HEK293 (cell line): ENCODE data around the gene PFAS.
A peak's percentile ranks its signal among the peaks of the same experiment; 100 is the strongest.

ENCODE experiments used
- CTCF ChIA-PET: fragments of 350-600 bp; formaldehyde crosslinking; extraction: SDS; loops from one replicate; lab custom pipeline; 2021; ENCODE audit warnings: antibody characterized with exemption; lab: Yijun Ruan, JAX
- POLR2A ChIA-PET: fragments of 300-600 bp; formaldehyde crosslinking; extraction: SDS; loops from one replicate; lab custom pipeline; 2020; ENCODE audit warnings: antibody characterized with exemption, inconsistent platforms; lab: Yijun Ruan, JAX
- H3K27ac ChIP-seq: fragments of 200-500 bp; sonication (Bioruptor generic); 2 replicates; pipeline ENCODE4 v1.5.1; 2014; ENCODE audit warnings: low read depth, low read length, control low read depth, inconsistent platforms; ENCODE audit errors: extremely low read depth
- H3K36me3 ChIP-seq, 2 experiments: fragments of 200-500 bp in 1 of 2; sonication (Bioruptor generic) in 1 of 2; 1 replicate in 1 of 2; 2 replicates in 1 of 2; pipeline ENCODE4 v1.5.1; 2014 to 2017; ENCODE audit warnings: inconsistent platforms in 2 of 2, low read length in 2 of 2; ENCODE audit not compliant: control insufficient read depth in 2 of 2, insufficient read depth in 1 of 2
- H3K4me1 ChIP-seq: fragments of 200-500 bp; sonication (Bioruptor generic); 2 replicates; pipeline ENCODE4 v1.5.1; 2014; ENCODE audit warnings: mild to moderate bottlenecking, low read length, inconsistent platforms; ENCODE audit not compliant: control insufficient read depth, insufficient read depth
- H3K4me3 ChIP-seq: 2 replicates; pipeline ENCODE4 v1.5.1; 2011; ENCODE audit warnings: low read depth, mild to moderate bottlenecking, control low read depth, low read length, moderate library complexity
- H3K9me3 ChIP-seq: fragments of 200-500 bp; sonication (Bioruptor generic); 2 replicates; pipeline ENCODE4 v1.5.1; 2014; ENCODE audit warnings: low read depth, low read length, inconsistent platforms; ENCODE audit not compliant: control insufficient read depth, insufficient read depth
- FEZF1 ChIP-seq: fragments of 450-650 bp; formaldehyde crosslinking; IDR thresholded peaks from 2 replicates; pipeline ENCODE4 v1.5.1; 2016; ENCODE audit warnings: missing biosample characterization, missing genetic modification characterization
- HOXD13 ChIP-seq: sonication (generic); formaldehyde crosslinking; IDR thresholded peaks from 2 replicates; pipeline ENCODE4 v1.8.0; 2022; ENCODE audit warnings: missing genetic modification reagents, borderline replicate concordance
- KLF8 ChIP-seq: fragments of 450-650 bp; formaldehyde crosslinking; IDR thresholded peaks from 2 replicates; pipeline ENCODE4 v1.5.1; 2016; ENCODE audit warnings: missing biosample characterization, missing genetic modification characterization
- OVOL3 ChIP-seq: fragments of 450-650 bp; formaldehyde crosslinking; IDR thresholded peaks from 2 replicates; pipeline ENCODE4 v1.5.1; 2016; ENCODE audit warnings: missing biosample characterization, missing genetic modification characterization
- PRDM1 ChIP-seq: fragments of 450-650 bp; formaldehyde crosslinking; IDR thresholded peaks from 2 replicates; pipeline ENCODE4; 2016; ENCODE audit warnings: missing biosample characterization, missing genetic modification characterization
- SP2 ChIP-seq: fragments of 450-650 bp; formaldehyde crosslinking; IDR thresholded peaks from 2 replicates; pipeline ENCODE4 v1.5.1; 2016; ENCODE audit warnings: missing biosample characterization, missing genetic modification characterization
- ZBTB17 ChIP-seq: fragments of 450-650 bp; formaldehyde crosslinking; IDR thresholded peaks from 2 replicates; pipeline ENCODE4 v1.5.1; 2016; ENCODE audit warnings: missing biosample characterization, missing genetic modification characterization
- ZFP3 ChIP-seq: fragments of 450-650 bp; formaldehyde crosslinking; IDR thresholded peaks from 2 replicates; pipeline ENCODE4 v1.5.1; 2016; ENCODE audit warnings: low read depth, missing biosample characterization, missing genetic modification characterization
- ZIC2 ChIP-seq: fragments of 450-650 bp; formaldehyde crosslinking; IDR thresholded peaks from 2 replicates; pipeline ENCODE4 v1.5.1; 2016; ENCODE audit warnings: missing biosample characterization, missing genetic modification characterization
- ZNF121 ChIP-seq: fragments of 450-650 bp; formaldehyde crosslinking; IDR thresholded peaks from 2 replicates; pipeline ENCODE4 v1.5.1; 2016; ENCODE audit warnings: missing biosample characterization, missing genetic modification characterization
- ZNF169 ChIP-seq: fragments of 450-650 bp; formaldehyde crosslinking; IDR thresholded peaks from 2 replicates; pipeline ENCODE4 v1.5.1; 2016; ENCODE audit warnings: missing biosample characterization, missing genetic modification characterization
- ZNF239 ChIP-seq: fragments of 450-650 bp; formaldehyde crosslinking; IDR thresholded peaks from 2 replicates; pipeline ENCODE4 v1.5.1; 2016; ENCODE audit warnings: missing biosample characterization, missing genetic modification characterization
- ZNF248 ChIP-seq: fragments of 450-650 bp; formaldehyde crosslinking; IDR thresholded peaks from 2 replicates; pipeline ENCODE4 v1.5.1; 2017; ENCODE audit warnings: missing biosample characterization, missing genetic modification characterization
- ZNF302 ChIP-seq: fragments of 450-650 bp; formaldehyde crosslinking; IDR thresholded peaks from 2 replicates; pipeline ENCODE4 v1.5.1; 2016; ENCODE audit warnings: missing biosample characterization, missing genetic modification characterization, low read depth
- ZNF335 ChIP-seq: fragments of 450-650 bp; formaldehyde crosslinking; conservative IDR thresholded peaks from 2 replicates; pipeline ENCODE4 v1.5.1; 2016; ENCODE audit warnings: missing biosample characterization, missing genetic modification characterization
- ZNF354C ChIP-seq: fragments of 450-650 bp; formaldehyde crosslinking; IDR thresholded peaks from 2 replicates; pipeline ENCODE4 v1.5.1; 2016; ENCODE audit warnings: missing biosample characterization, missing genetic modification characterization, low read depth, borderline replicate concordance
- ZNF423 ChIP-seq: fragments of 450-650 bp; formaldehyde crosslinking; IDR thresholded peaks from 2 replicates; pipeline ENCODE4 v1.5.1; 2016; ENCODE audit warnings: missing biosample characterization, missing genetic modification characterization
- ZNF544 ChIP-seq: fragments of 450-650 bp; formaldehyde crosslinking; IDR thresholded peaks from 2 replicates; pipeline ENCODE4 v1.5.0; 2017; ENCODE audit warnings: missing biosample characterization, missing genetic modification characterization
- ZNF571 ChIP-seq: fragments of 450-650 bp; formaldehyde crosslinking; IDR thresholded peaks from 2 replicates; pipeline ENCODE4 v1.5.0; 2017; ENCODE audit warnings: missing biosample characterization, missing genetic modification characterization
- ZNF624 ChIP-seq: fragments of 450-650 bp; formaldehyde crosslinking; IDR thresholded peaks from 2 replicates; pipeline ENCODE4 v1.5.1; 2017; ENCODE audit warnings: missing biosample characterization, missing genetic modification characterization
- ZNF791 ChIP-seq: fragments of 450-650 bp; formaldehyde crosslinking; IDR thresholded peaks from 2 replicates; pipeline ENCODE4 v1.5.1; 2016; ENCODE audit warnings: missing biosample characterization, missing genetic modification characterization
- TF ChIP-seq, protein P1 (sequence below): fragments of 450-650 bp; formaldehyde crosslinking; IDR thresholded peaks from 2 replicates; pipeline ENCODE4 v1.5.1; 2016; ENCODE audit warnings: missing biosample characterization, missing genetic modification characterization
- TF ChIP-seq, protein P2 (sequence below): fragments of 450-650 bp; formaldehyde crosslinking; IDR thresholded peaks from 2 replicates; pipeline ENCODE4 v1.5.1; 2017; ENCODE audit warnings: missing biosample characterization, missing genetic modification characterization
- TF ChIP-seq, protein P3 (sequence below): fragments of 450-650 bp; formaldehyde crosslinking; IDR thresholded peaks from 2 replicates; pipeline ENCODE4 v1.5.1; 2016; ENCODE audit warnings: missing biosample characterization, missing genetic modification characterization
- TF ChIP-seq, protein P4 (sequence below): fragments of 450-650 bp; formaldehyde crosslinking; IDR thresholded peaks from 2 replicates; pipeline ENCODE4 v1.5.1; 2016; ENCODE audit warnings: missing biosample characterization, missing genetic modification characterization

Gene PFAS

DNA sequence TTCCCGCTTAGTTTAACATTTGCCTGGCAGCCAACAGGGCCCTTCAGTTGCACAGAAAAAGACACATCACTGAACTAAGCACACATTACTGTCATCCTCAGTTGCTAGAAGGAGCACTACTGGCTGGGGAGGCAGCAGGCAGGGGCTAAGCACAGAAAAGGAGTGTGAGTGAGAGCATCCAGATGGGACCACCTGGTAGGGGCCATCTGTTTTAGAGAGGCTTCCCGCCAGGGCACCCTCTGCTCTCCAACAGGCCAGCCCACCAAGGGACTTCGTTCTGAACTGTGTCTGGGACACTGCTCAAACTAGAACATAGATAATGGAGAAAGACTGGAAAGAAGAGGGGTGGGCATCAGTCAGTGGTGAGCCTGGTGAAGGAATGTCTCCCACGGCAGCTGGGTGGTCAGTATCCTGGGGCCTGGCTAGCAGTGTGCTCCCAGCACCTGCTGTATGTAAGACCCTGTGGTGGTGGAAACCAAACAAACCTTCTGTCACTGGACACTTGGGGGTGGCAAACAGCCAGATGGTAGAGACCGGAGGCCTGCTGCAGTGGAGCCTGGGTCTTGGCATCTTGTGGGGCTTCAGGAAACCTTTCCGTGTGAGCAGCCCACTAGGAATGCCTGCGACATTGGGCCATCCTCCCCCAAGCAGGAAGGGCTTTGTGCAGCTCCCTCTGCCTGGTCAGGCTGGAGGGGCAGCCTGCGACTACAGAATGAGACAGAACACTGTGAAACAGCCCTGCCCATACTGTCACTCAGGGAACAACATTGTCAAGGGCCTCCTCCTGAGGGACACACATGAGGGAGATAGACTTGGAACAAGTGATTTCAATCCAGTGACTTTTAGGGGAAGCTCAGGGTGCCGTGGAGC, 26.6 kb downstream of the PFAS start:
- Histone ChIP-seq H3K27ac (no peak overlapping the region), H3K9me3 (no peaks in the 10 kb centered on the region), H3K4me1 (no peaks in the 10 kb centered on the region), H3K4me3 (no peak overlapping the region), H3K36me3 (peaks cover 0 to 6% of the 10 kb centered on the region in 2 experiments; a peak in 2 of 3 replicates)
- ChIA-PET CTCF (no interaction called here), POLR2A (interaction anchor here (1.1 to 1.4 kb wide), 2 partner anchors 13 to 20 kb away, joined by 4 to 8 read pairs; partner anchors contain the start of genes RANGRF and SLC25A35)
- TF ChIP-seq ZNF335 (tag by site-specific recombination) = 0 out of 2 replicates have a peak, but pooled peaks have one; percentile 18
- peak; percentile 64 for TF ChIP-seq ZIC2
- TF ChIP-seq SP2 (tag by site-specific recombination) = no peak

DNA sequence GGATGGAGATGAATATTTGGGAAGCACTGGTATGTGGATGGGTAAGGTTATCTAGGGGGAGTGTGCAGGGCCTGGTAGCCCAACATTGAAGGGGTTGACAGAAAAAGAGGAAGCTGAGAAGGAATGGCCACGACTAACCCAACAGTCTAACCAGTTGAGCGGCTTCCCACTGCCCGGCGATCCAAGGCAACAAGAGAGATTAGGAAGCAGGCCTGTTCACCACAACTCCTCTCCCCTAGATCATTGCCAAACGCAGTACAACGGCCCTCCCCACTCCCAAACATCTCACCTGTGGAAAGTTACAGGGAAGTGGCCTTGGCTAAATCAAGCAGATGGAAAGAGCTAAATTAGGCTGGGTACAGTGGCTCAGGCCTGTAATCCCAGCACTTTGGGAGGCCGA, 28.2 kb downstream of the PFAS start:
- POLR2A ChIA-PET = interaction anchor here (1.8 kb wide), 1 partner anchor 12 kb away, joined by 9 read pairs; the partner anchor contains the start of gene RANGRF

DNA sequence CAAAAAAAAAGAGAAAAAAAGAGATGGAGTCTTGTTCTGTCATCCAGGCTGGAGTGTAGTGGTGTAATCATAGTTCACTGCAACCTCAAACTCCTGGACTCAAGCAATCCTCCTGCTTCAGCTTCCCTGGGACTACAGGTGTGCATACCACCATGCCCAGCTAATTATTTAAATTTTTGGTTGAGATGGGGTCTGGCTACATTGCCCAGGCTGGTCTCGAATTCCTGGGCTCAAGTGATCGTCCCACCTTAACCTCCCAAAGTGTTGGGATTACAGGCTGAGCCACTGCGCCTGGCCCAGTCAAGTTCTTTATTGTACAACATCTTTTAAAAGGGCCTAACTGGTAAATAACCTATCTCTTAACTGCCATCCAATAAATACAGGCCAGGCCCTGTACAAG, 33.3 kb downstream of the PFAS start:
- Histone ChIP-seq H3K9me3 (no peaks in the 10 kb centered on the region), H3K36me3 (no peaks in the 10 kb centered on the region), H3K4me3 (no peak overlapping the region), H3K4me1 (0 out of 2 replicates have a peak, but pooled peaks cover 2% of the 10 kb centered on the region), H3K27ac (no peak overlapping the region)
- POLR2A ChIA-PET = no interaction called here
- CTCF ChIA-PET = interaction anchor here (0.9 kb wide), 1 partner anchor 19 kb away, joined by 3 read pairs; no protein-coding TSS in a partner anchor
- TF ChIP-seq ZNF121 (tag by site-specific recombination) = peak; percentile 89
- TF ChIP-seq ZNF354C (tag by site-specific recombination) = no peak
- TF ChIP-seq ZNF791 = no peak
- TF ChIP-seq, protein P1, sequence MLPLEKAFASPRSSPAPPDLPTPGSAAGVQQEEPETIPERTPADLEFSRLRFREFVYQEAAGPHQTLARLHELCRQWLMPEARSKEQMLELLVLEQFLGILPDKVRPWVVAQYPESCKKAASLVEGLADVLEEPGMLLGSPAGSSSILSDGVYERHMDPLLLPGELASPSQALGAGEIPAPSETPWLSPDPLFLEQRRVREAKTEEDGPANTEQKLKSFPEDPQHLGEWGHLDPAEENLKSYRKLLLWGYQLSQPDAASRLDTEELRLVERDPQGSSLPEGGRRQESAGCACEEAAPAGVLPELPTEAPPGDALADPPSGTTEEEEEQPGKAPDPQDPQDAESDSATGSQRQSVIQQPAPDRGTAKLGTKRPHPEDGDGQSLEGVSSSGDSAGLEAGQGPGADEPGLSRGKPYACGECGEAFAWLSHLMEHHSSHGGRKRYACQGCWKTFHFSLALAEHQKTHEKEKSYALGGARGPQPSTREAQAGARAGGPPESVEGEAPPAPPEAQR (tag by site-specific recombination) = no peak
- TF ChIP-seq KLF8 = no peak
- TF ChIP-seq, all 188 proteins: peak for 1

More for the DNA sequence above, 28.2 kb downstream of the PFAS start:
- Histone ChIP-seq H3K27ac (no peak overlapping the region), H3K36me3 (no peaks in the 10 kb centered on the region; a peak in 1 of 3 replicates), H3K4me3 (no peak overlapping the region), H3K4me1 (0 out of 2 replicates have a peak, but pooled peaks cover 2% of the 10 kb centered on the region), H3K9me3 (no peaks in the 10 kb centered on the region)
- CTCF ChIA-PET = interaction anchor here (0.6 to 0.7 kb wide), 3 partner anchors 11 to 618 kb away, joined by 3 to 6 read pairs (median 3); partner anchors contain the start of gene RANGRF
- no peak for TF ChIP-seq ZNF239
- TF ChIP-seq ZNF544 (tag by site-specific recombination) = no peak
- no peak for TF ChIP-seq ZNF169 (tag by site-specific recombination)
- TF ChIP-seq, protein P2, sequence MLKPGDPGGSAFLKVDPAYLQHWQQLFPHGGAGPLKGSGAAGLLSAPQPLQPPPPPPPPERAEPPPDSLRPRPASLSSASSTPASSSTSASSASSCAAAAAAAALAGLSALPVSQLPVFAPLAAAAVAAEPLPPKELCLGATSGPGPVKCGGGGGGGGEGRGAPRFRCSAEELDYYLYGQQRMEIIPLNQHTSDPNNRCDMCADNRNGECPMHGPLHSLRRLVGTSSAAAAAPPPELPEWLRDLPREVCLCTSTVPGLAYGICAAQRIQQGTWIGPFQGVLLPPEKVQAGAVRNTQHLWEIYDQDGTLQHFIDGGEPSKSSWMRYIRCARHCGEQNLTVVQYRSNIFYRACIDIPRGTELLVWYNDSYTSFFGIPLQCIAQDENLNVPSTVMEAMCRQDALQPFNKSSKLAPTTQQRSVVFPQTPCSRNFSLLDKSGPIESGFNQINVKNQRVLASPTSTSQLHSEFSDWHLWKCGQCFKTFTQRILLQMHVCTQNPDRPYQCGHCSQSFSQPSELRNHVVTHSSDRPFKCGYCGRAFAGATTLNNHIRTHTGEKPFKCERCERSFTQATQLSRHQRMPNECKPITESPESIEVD = no peak
- no peak for TF ChIP-seq ZFP3 (tag by site-specific recombination)
- TF ChIP-seq PRDM1 (tag by site-specific recombination) = no peak
- TF ChIP-seq, protein P3, sequence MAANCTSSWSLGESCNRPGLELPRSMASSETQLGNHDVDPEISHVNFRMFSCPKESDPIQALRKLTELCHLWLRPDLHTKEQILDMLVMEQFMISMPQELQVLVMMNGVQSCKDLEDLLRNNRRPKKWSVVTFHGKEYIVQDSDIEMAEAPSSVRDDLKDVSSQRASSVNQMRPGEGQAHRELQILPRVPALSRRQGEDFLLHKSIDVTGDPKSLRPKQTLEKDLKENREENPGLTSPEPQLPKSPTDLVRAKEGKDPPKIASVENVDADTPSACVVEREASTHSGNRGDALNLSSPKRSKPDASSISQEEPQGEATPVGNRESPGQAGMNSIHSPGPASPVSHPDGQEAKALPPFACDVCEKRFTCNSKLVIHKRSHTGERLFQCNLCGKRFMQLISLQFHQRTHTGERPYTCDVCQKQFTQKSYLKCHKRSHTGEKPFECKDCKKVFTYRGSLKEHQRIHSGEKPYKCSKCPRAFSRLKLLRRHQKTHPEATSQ (tag by site-specific recombination) = no peak
- TF ChIP-seq ZNF624 (tag by site-specific recombination) = no peak
- TF ChIP-seq ZNF423 (tag by site-specific recombination) = no peak
- TF ChIP-seq HOXD13 (CRISPR knock-in tag) = no peak
- no peak for TF ChIP-seq OVOL3 (tag by site-specific recombination)
- TF ChIP-seq ZNF248 (tag by site-specific recombination) = no peak
- no peak for TF ChIP-seq ZBTB17 (tag by site-specific recombination)
- TF ChIP-seq, protein P4, sequence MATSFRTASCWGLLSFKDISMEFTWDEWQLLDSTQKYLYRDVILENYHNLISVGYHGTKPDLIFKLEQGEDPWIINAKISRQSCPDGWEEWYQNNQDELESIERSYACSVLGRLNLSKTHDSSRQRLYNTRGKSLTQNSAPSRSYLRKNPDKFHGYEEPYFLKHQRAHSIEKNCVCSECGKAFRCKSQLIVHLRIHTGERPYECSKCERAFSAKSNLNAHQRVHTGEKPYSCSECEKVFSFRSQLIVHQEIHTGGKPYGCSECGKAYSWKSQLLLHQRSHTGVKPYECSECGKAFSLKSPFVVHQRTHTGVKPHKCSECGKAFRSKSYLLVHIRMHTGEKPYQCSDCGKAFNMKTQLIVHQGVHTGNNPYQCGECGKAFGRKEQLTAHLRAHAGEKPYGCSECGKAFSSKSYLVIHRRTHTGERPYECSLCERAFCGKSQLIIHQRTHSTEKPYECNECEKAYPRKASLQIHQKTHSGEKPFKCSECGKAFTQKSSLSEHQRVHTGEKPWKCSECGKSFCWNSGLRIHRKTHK (tag by site-specific recombination) = no peak
- TF ChIP-seq ZNF302 (tag by site-specific recombination) = no peak
- TF ChIP-seq ZNF571 (tag by site-specific recombination) = no peak
- TF ChIP-seq FEZF1 (tag by site-specific recombination) = no peak
